Naive thymus-derived CD4-positive, alpha-beta T cell (primary cell): ENCODE results near the gene U2AF2. TPM values are rescaled to one million over a fixed set of nuclear protein-coding genes. Genes with fewer than 3 reads are reported as not detected.

Source experiments
- ATAC-seq: fragments of 150-1000 bp; cut with Tn5 transposase; 2 replicates; pipeline ENCODE4 v1.10.0; 2021; ENCODE audit warnings: mild to moderate bottlenecking, moderate library complexity
- CTCF ChIA-PET: fragments of 350-600 bp; sonication (Branson Sonifier 250); formaldehyde crosslinking; loops from one replicate; lab custom pipeline; 2021; ENCODE audit warnings: antibody characterized with exemption; lab: Charles Lee
- POLR2A ChIA-PET: fragments of 350-600 bp; sonication (Branson Sonifier 250); formaldehyde crosslinking; loops from one replicate; lab custom pipeline; 2021; ENCODE audit warnings: antibody characterized with exemption, inconsistent platforms; lab: Charles Lee
- DNase-seq, 9 donors: peaks; one replicate each; pipeline versions ENCODE4 v3.0.0 to v3.0.0-alpha.2; 2020 to 2022; ENCODE audit warnings: mixed read lengths in 1 of 9
- H3K27ac ChIP-seq: one replicate; pipeline ENCODE4 v1.7.0; 2013; ENCODE audit warnings: mild to moderate bottlenecking, low read depth, low read length, moderate library complexity
- H3K27me3 ChIP-seq, 2 donors: one replicate each; pipeline ENCODE4 v1.7.0; 2013; ENCODE audit warnings: low read length in 2 of 2, mild to moderate bottlenecking in 2 of 2, moderate library complexity in 2 of 2; ENCODE audit not compliant: control insufficient read depth in 2 of 2, insufficient read depth in 2 of 2
- H3K36me3 ChIP-seq, 3 experiments: 1 replicate in 2 of 3; 2 replicates in 1 of 3; pipeline ENCODE4 v1.7.0; 2013; ENCODE audit warnings: low read length in 3 of 3, mild to moderate bottlenecking in 3 of 3, moderate library complexity in 1 of 3; ENCODE audit not compliant: insufficient read depth in 3 of 3, control insufficient read depth in 2 of 3
- H3K4me1 ChIP-seq, 2 donors: one replicate each; pipeline ENCODE4 v1.7.0; 2013; ENCODE audit warnings: low read length in 2 of 2, mild to moderate bottlenecking in 2 of 2, moderate library complexity in 1 of 2; ENCODE audit not compliant: control insufficient read depth in 2 of 2, insufficient read depth in 2 of 2
- H3K4me3 ChIP-seq: 2 replicates; pipeline ENCODE4 v1.7.0; 2013; ENCODE audit warnings: mild to moderate bottlenecking, low read length
- H3K9me3 ChIP-seq, 3 experiments: 1 replicate in 2 of 3; 2 replicates in 1 of 3; pipeline ENCODE4 v1.7.0; 2013; ENCODE audit warnings: low read length in 3 of 3; ENCODE audit not compliant: control insufficient read depth in 2 of 3
- H3K27ac Mint-ChIP-seq, 9 donors: one replicate each; pipeline ENCODE4 v1.8.0; 2020 to 2022; ENCODE audit warnings: mixed read lengths in 9 of 9, mild to moderate bottlenecking in 8 of 9, moderate library complexity in 5 of 9, inconsistent platforms in 2 of 9
- H3K27me3 Mint-ChIP-seq, 5 donors: one replicate each; pipeline ENCODE4 v1.8.0; 2021 to 2022; ENCODE audit warnings: mixed read lengths in 5 of 5, mild to moderate bottlenecking in 1 of 5
- H3K36me3 Mint-ChIP-seq, 5 donors: one replicate each; pipeline ENCODE4 v1.8.0; 2020 to 2022; ENCODE audit warnings: mixed read lengths in 5 of 5, mild to moderate bottlenecking in 3 of 5, inconsistent platforms in 1 of 5
- H3K4me1 Mint-ChIP-seq, 7 donors: one replicate each; pipeline ENCODE4 v1.8.0; 2020 to 2022; ENCODE audit warnings: mixed read lengths in 7 of 7, mild to moderate bottlenecking in 3 of 7, inconsistent platforms in 1 of 7
- H3K4me3 Mint-ChIP-seq, 10 donors: one replicate each; pipeline ENCODE4 v1.8.0; 2020 to 2022; ENCODE audit warnings: mild to moderate bottlenecking in 10 of 10, mixed read lengths in 10 of 10, moderate library complexity in 6 of 10, inconsistent platforms in 2 of 10
- H3K9me3 Mint-ChIP-seq, 11 donors: one replicate each; pipeline ENCODE4 v1.8.0; 2020 to 2022; ENCODE audit warnings: mixed read lengths in 11 of 11, mild to moderate bottlenecking in 4 of 11, inconsistent platforms in 1 of 11, moderate library complexity in 1 of 11
- intact Hi-C, 2 donors: fragments of 100-400 bp; cut with micrococcal nuclease; formaldehyde crosslinking; loops; one replicate each; pipeline ENCODE4 v1.15.1; 2023
- polyA plus RNA-seq, 2 donors: library from polyadenylated mRNA; unstranded; fragments of 300-500 nt; fragmentation: Illumina TruSeq; gene quantifications; one replicate each; pipeline ENCODE4 v1.2.3, GENCODE V29; 2021
- total RNA-seq, 6 experiments: library from RNA in 5 of 6; stranded (reverse) in 5 of 6; gene quantifications; 1 replicate in 5 of 6; 2 replicates in 1 of 6; pipeline ENCODE4 v1.2.3 and lab custom pipeline; 2021 to 2026

Gene U2AF2
- total and polyA plus RNA-seq, 7 experiments from 2014 or later, result 5.7 to 284 (median 256) TPM

- H3K4me3 Mint-ChIP-seq, result peak overlapping the region in 8 of 10 donors; percentile 78 to 96 (median 92)
- Histone ChIP-seq H3K4me1 (peaks cover 27 to 46% of the 10 kb centered on the region in 2 donors), H3K27me3 (no peaks in the 10 kb centered on the region), H3K9me3 (no peaks in the 10 kb centered on the region), H3K36me3 (peaks cover 0 to 7% (median 0%) of the 10 kb centered on the region in 3 experiments), H3K4me3 (no peak overlapping the region), H3K27ac (peak overlapping the region; percentile 100)
- peaks cover 0 to 2% (median 0%) of the 10 kb centered on the region in 11 donors for H3K9me3 Mint-ChIP-seq
- ATAC-seq, result no peak
- intact Hi-C loops, result loop anchor here (10.0 kb wide), 2 partner anchors 459 to 1159 kb away; partner anchors contain the start of genes DNAAF3 (in 1 of the 2) and LENG9 (in 1 of the 2)
- H3K4me1 Mint-ChIP-seq, result peaks cover 28 to 66% (median 60%) of the 10 kb centered on the region in 7 donors
- peaks cover 0 to 14% (median 0%) of the 10 kb centered on the region in 5 donors for H3K27me3 Mint-ChIP-seq
- peaks cover 0 to 10% (median 5%) of the 10 kb centered on the region in 5 donors for H3K36me3 Mint-ChIP-seq
- DNase-seq, result no peak
- CTCF ChIA-PET, result interaction anchor here (1.3 to 3.0 kb wide), 4 partner anchors 9 to 156 kb away, joined by 3 to 8 read pairs (median 8); partner anchors contain the start of gene ZNF865
- POLR2A ChIA-PET, result interaction anchor here (0.7 to 6.9 kb wide), 11 partner anchors 13 to 239 kb away, joined by 3 to 98 read pairs (median 7); partner anchors contain the start of genes FIZ1, TMEM238, U2AF2 and ZNF524
- peak overlapping the region; percentile 89 to 99 (median 98) for H3K27ac Mint-ChIP-seq
Observed at GRCh38 chr19:55623561-55623960, 31.3 kb upstream of the U2AF2 start.

GRCh38 chr19:55624109-55625003 lies 30.5 kb upstream of the U2AF2 start, which contains the start of gene ZNF784:
Gene ZNF784, minus strand, starts transcription at chr19:55624566. Its CDS starts 5 bp downstream, at chr19:55624561.
- H3K9me3 ChIP-seq, result no peaks in the 10 kb centered on the region
- DNase-seq (peak; percentile 89 to 99 (median 95)), ATAC-seq (peak; percentile 90)
- no peaks in the 10 kb centered on the region for H3K27me3 ChIP-seq
- H3K27ac ChIP-seq, result peak within 1 kb of the TSS; percentile 100
- ChIA-PET CTCF (interaction anchor here (0.6 to 3.0 kb wide), 7 partner anchors 8 to 157 kb away, joined by 3 to 10 read pairs (median 4); partner anchors contain the start of genes FIZ1, NAT14 and ZNF865), POLR2A (interaction anchor here (0.6 to 6.9 kb wide), 23 partner anchors 12 to 365 kb away, joined by 3 to 98 read pairs (median 4); partner anchors contain the start of genes FIZ1, ISOC2, KMT5C and PPP6R1)
- peaks cover 0 to 10% (median 5%) of the 10 kb centered on the region in 5 donors for H3K36me3 Mint-ChIP-seq
- peak within 1 kb of the TSS; percentile 76 for H3K4me3 ChIP-seq
- H3K9me3 Mint-ChIP-seq, result peaks cover 0 to 2% (median 0%) of the 10 kb centered on the region in 11 donors
- H3K27ac Mint-ChIP-seq, result peak within 1 kb of the TSS; percentile 89 to 99 (median 98)
- H3K27me3 Mint-ChIP-seq, result peaks cover 0 to 18% (median 0%) of the 10 kb centered on the region in 5 donors
- H3K36me3 ChIP-seq, result peaks cover 0 to 7% (median 0%) of the 10 kb centered on the region in 3 experiments
- peak within 1 kb of the TSS; percentile 78 to 96 (median 90) for H3K4me3 Mint-ChIP-seq
- intact Hi-C loops, result loop anchor here (1.0 to 10.0 kb wide), 16 partner anchors 8 to 1160 kb away; partner anchors contain the start of genes FIZ1 (in 2 of the 2), ZNF628 (in 2 of the 2), ZNF865 (in 2 of the 2) and DNAAF3 (in 1 of the 2)
- peaks cover 27 to 46% of the 10 kb centered on the region in 2 donors for H3K4me1 ChIP-seq
- peaks cover 26 to 65% (median 58%) of the 10 kb centered on the region in 7 donors for H3K4me1 Mint-ChIP-seq

- Histone ChIP-seq H3K27me3 (no peaks in the 10 kb centered on the region), H3K4me3 (peak overlapping the region; percentile 76), H3K36me3 (peaks cover 0 to 7% (median 0%) of the 10 kb centered on the region in 3 experiments), H3K9me3 (no peaks in the 10 kb centered on the region), H3K27ac (peak overlapping the region; percentile 100), H3K4me1 (peaks cover 27 to 46% of the 10 kb centered on the region in 2 donors)
- no peak for ATAC-seq
- Mint-ChIP-seq H3K27me3 (peaks cover 0 to 20% (median 0%) of the 10 kb centered on the region in 5 donors), H3K27ac (peak overlapping the region; percentile 89 to 99 (median 98)), H3K4me3 (peak overlapping the region; percentile 78 to 96 (median 90)), H3K9me3 (peaks cover 0 to 2% (median 0%) of the 10 kb centered on the region in 11 donors), H3K4me1 (peaks cover 26 to 59% (median 52%) of the 10 kb centered on the region in 7 donors), H3K36me3 (peaks cover 0 to 10% (median 5%) of the 10 kb centered on the region in 5 donors)
- no peak for DNase-seq
- POLR2A ChIA-PET, result interaction anchor here (0.6 to 6.9 kb wide), 19 partner anchors 11 to 366 kb away, joined by 3 to 98 read pairs (median 5); partner anchors contain the start of genes FIZ1, ISOC2, KMT5C and PPP6R1
- CTCF ChIA-PET, result interaction anchor here (0.6 to 3.0 kb wide), 9 partner anchors 8 to 202 kb away, joined by 3 to 10 read pairs (median 4); partner anchors contain the start of genes FIZ1, NAT14 and ZNF865
- intact Hi-C loops, result loop anchor here (2.0 to 10.0 kb wide), 6 partner anchors 30 to 1160 kb away; partner anchors contain the start of genes DNAAF3 (in 1 of the 2), LENG9 (in 1 of the 2), U2AF2 (in 1 of the 2) and ZNF579 (in 1 of the 2)
Observed at GRCh38 chr19:55625004-55625326, 29.9 kb upstream of the U2AF2 start.

DNA sequence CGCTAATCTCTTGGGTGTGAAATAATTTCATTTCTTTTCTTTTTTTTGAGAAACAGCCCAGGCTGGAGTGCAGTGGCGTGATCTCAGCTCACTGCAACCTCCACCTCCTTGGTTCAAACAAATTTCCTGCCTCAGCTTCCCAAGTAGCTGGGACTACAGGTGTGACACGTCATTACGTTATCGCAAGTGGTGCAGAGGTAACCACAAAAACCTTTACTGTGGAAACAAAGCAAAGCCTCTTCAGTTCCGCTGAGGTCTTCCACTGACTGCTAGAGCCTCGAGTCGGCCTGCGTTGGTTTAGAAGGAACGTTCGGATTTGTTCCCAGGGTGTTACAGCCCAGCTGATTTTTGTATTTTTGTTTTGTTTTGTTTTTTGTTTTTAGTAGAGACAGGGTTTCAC lies 28.5 kb upstream of the U2AF2 start:
- peak overlapping the region; percentile 69 for H3K27ac ChIP-seq
- peak; percentile 54 for ATAC-seq
- intact Hi-C loops, result loop anchor here (1.0 to 10.0 kb wide), 3 partner anchors 109 to 1162 kb away; partner anchors contain the start of genes DNAAF3 (in 1 of the 2) and LENG9 (in 1 of the 2)

GRCh38 chr19:55632463-55632834 lies 22.4 kb upstream of the U2AF2 start:
- Mint-ChIP-seq H3K4me3 (peak overlapping the region; percentile 2 to 82 (median 34)), H3K9me3 (peaks cover 0 to 12% (median 0%) of the 10 kb centered on the region in 11 donors), H3K27ac (peak overlapping the region; percentile 17 to 95 (median 71)), H3K36me3 (peaks cover 5 to 15% (median 5%) of the 10 kb centered on the region in 5 donors), H3K4me1 (peaks cover 39 to 54% (median 46%) of the 10 kb centered on the region in 7 donors), H3K27me3 (peaks cover 0 to 12% (median 0%) of the 10 kb centered on the region in 5 donors)
- no peak overlapping the region for H3K4me3 ChIP-seq
- H3K27ac ChIP-seq, result peak overlapping the region; percentile 16
- intact Hi-C loops, result loop anchor here (1.0 to 10.0 kb wide), 8 partner anchors 8 to 435 kb away; partner anchors contain the start of genes RPL28 (in 1 of the 2), TMEM238 (in 1 of the 2), UBE2S (in 1 of the 2) and ZNF784 (in 1 of the 2)
- ChIA-PET POLR2A (interaction anchor here (0.5 to 9.5 kb wide), 11 partner anchors 7 to 369 kb away, joined by 3 to 154 read pairs (median 5); partner anchors contain the start of genes CCDC106, FIZ1, ISOC2 and U2AF2), CTCF (interaction anchor here (0.6 to 6.0 kb wide), 26 partner anchors 9 to 493 kb away, joined by 3 to 74 read pairs (median 6); partner anchors contain the start of genes U2AF2, ZNF784 and ZNF865)
- peak in 8 of 9 donors; percentile 81 to 93 (median 88) for DNase-seq
- H3K36me3 ChIP-seq, result peaks cover 0 to 6% (median 0%) of the 10 kb centered on the region in 3 experiments
- H3K4me1 ChIP-seq, result peaks cover 23 to 28% of the 10 kb centered on the region in 2 donors
- ATAC-seq, result peak; percentile 76
- no peaks in the 10 kb centered on the region for H3K27me3 ChIP-seq
- no peaks in the 10 kb centered on the region for H3K9me3 ChIP-seq

More for the DNA sequence above, 28.5 kb upstream of the U2AF2 start:
- H3K36me3 ChIP-seq, result peaks cover 0 to 2% (median 0%) of the 10 kb centered on the region in 3 experiments
- Mint-ChIP-seq H3K4me3 (peak overlapping the region; percentile 76 to 89 (median 82)), H3K4me1 (peaks cover 27 to 46% (median 39%) of the 10 kb centered on the region in 7 donors), H3K27ac (peak overlapping the region; percentile 77 to 99 (median 95)), H3K9me3 (peaks cover 0 to 2% (median 0%) of the 10 kb centered on the region in 11 donors), H3K27me3 (peaks cover 0 to 20% (median 0%) of the 10 kb centered on the region in 5 donors), H3K36me3 (no peaks in the 10 kb centered on the region)
- ChIA-PET POLR2A (interaction anchor here (0.6 to 6.9 kb wide), 15 partner anchors 10 to 491 kb away, joined by 3 to 98 read pairs (median 5); partner anchors contain the start of genes FIZ1, NAT14, PPP6R1 and U2AF2), CTCF (interaction anchor here (0.6 to 2.9 kb wide), 18 partner anchors 11 to 707 kb away, joined by 3 to 14 read pairs (median 4); partner anchors contain the start of genes FIZ1, ZNF524 and ZNF865)
- no peaks in the 10 kb centered on the region for H3K27me3 ChIP-seq
- H3K9me3 ChIP-seq, result no peaks in the 10 kb centered on the region
- no peak overlapping the region for H3K4me3 ChIP-seq
- H3K4me1 ChIP-seq, result peaks cover 27 to 34% of the 10 kb centered on the region in 2 donors
- DNase-seq, result peak in 8 of 9 donors; percentile 57 to 89 (median 87)
